SU-DHL-6 (cell line): ENCODE measurements around the gene GCC1.

Experiments
- EZH2phosphoT487 ChIP-seq: fragments of 200-600 bp; sonication (generic), shearing (Covaris generic); conservative IDR thresholded peaks from 2 replicates; pipeline ENCODE4 v1.6.1; 2018; ENCODE audit warnings: mild to moderate bottlenecking, antibody characterized with exemption, low read length, moderate library complexity, mixed read lengths
- TF ChIP-seq, protein P1 (sequence below): fragments of 200-600 bp; sonication (generic); IDR thresholded peaks from one replicate; pipeline ENCODE4 v1.5.1; 2017; ENCODE audit warnings: antibody characterized with exemption, mild to moderate bottlenecking, low read length, moderate library complexity; ENCODE audit not compliant: insufficient read depth, poor library complexity, severe bottlenecking

- TF ChIP-seq, protein P1, sequence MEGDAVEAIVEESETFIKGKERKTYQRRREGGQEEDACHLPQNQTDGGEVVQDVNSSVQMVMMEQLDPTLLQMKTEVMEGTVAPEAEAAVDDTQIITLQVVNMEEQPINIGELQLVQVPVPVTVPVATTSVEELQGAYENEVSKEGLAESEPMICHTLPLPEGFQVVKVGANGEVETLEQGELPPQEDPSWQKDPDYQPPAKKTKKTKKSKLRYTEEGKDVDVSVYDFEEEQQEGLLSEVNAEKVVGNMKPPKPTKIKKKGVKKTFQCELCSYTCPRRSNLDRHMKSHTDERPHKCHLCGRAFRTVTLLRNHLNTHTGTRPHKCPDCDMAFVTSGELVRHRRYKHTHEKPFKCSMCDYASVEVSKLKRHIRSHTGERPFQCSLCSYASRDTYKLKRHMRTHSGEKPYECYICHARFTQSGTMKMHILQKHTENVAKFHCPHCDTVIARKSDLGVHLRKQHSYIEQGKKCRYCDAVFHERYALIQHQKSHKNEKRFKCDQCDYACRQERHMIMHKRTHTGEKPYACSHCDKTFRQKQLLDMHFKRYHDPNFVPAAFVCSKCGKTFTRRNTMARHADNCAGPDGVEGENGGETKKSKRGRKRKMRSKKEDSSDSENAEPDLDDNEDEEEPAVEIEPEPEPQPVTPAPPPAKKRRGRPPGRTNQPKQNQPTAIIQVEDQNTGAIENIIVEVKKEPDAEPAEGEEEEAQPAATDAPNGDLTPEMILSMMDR: no peak
- no peak for TF ChIP-seq EZH2phosphoT487
Observed at GRCh38 chr7:127584648-127585043, 750 bp downstream of the GCC1 start.
